HEK293 (cell line): ENCODE measurements around the gene LRRC10B.

ENCODE experiments used
- CTCF ChIA-PET: fragments of 350-600 bp; formaldehyde crosslinking; extraction: SDS; loops from one replicate; lab custom pipeline; 2021; ENCODE audit warnings: antibody characterized with exemption; lab: Yijun Ruan, JAX
- POLR2A ChIA-PET: fragments of 300-600 bp; formaldehyde crosslinking; extraction: SDS; loops from one replicate; lab custom pipeline; 2020; ENCODE audit warnings: antibody characterized with exemption, inconsistent platforms; lab: Yijun Ruan, JAX
- H3K27ac ChIP-seq: fragments of 200-500 bp; sonication (Bioruptor generic); 2 replicates; pipeline ENCODE4 v1.5.1; 2014; ENCODE audit warnings: low read depth, low read length, control low read depth, inconsistent platforms; ENCODE audit errors: extremely low read depth
- H3K36me3 ChIP-seq, 2 experiments: fragments of 200-500 bp in 1 of 2; sonication (Bioruptor generic) in 1 of 2; 1 replicate in 1 of 2; 2 replicates in 1 of 2; pipeline ENCODE4 v1.5.1; 2014 to 2017; ENCODE audit warnings: inconsistent platforms in 2 of 2, low read length in 2 of 2; ENCODE audit not compliant: control insufficient read depth in 2 of 2, insufficient read depth in 1 of 2
- H3K4me1 ChIP-seq: fragments of 200-500 bp; sonication (Bioruptor generic); 2 replicates; pipeline ENCODE4 v1.5.1; 2014; ENCODE audit warnings: mild to moderate bottlenecking, low read length, inconsistent platforms; ENCODE audit not compliant: control insufficient read depth, insufficient read depth
- H3K4me3 ChIP-seq: 2 replicates; pipeline ENCODE4 v1.5.1; 2011; ENCODE audit warnings: low read depth, mild to moderate bottlenecking, control low read depth, low read length, moderate library complexity
- H3K9me3 ChIP-seq: fragments of 200-500 bp; sonication (Bioruptor generic); 2 replicates; pipeline ENCODE4 v1.5.1; 2014; ENCODE audit warnings: low read depth, low read length, inconsistent platforms; ENCODE audit not compliant: control insufficient read depth, insufficient read depth
- EGR2 ChIP-seq: fragments of 450-650 bp; formaldehyde crosslinking; IDR thresholded peaks from 2 replicates; pipeline ENCODE4 v1.5.1; 2016; ENCODE audit warnings: low read depth, missing biosample characterization, missing genetic modification characterization
- SP2 ChIP-seq: fragments of 450-650 bp; formaldehyde crosslinking; IDR thresholded peaks from 2 replicates; pipeline ENCODE4 v1.5.1; 2016; ENCODE audit warnings: missing biosample characterization, missing genetic modification characterization
- SP7 ChIP-seq: fragments of 450-650 bp; formaldehyde crosslinking; IDR thresholded peaks from 2 replicates; pipeline ENCODE4 v1.5.1; 2016; ENCODE audit warnings: missing biosample characterization, missing genetic modification characterization
- ZBTB8A ChIP-seq: fragments of 450-650 bp; formaldehyde crosslinking; IDR thresholded peaks from 2 replicates; pipeline ENCODE4 v1.5.1; 2016; ENCODE audit warnings: missing biosample characterization, missing genetic modification characterization
- ZEB2 ChIP-seq: fragments of 450-650 bp; formaldehyde crosslinking; IDR thresholded peaks from 2 replicates; pipeline ENCODE4 v1.5.1; 2016; ENCODE audit warnings: missing biosample characterization, missing genetic modification characterization
- ZNF133 ChIP-seq: fragments of 450-650 bp; formaldehyde crosslinking; IDR thresholded peaks from 2 replicates; pipeline ENCODE4 v1.5.1; 2016; ENCODE audit warnings: missing biosample characterization, missing genetic modification characterization
- ZNF157 ChIP-seq: fragments of 450-650 bp; formaldehyde crosslinking; IDR thresholded peaks from 2 replicates; pipeline ENCODE4 v1.5.1; 2016; ENCODE audit warnings: missing biosample characterization, missing genetic modification characterization
- ZNF2 ChIP-seq: fragments of 450-650 bp; formaldehyde crosslinking; IDR thresholded peaks from 2 replicates; pipeline ENCODE4 v1.5.1; 2016; ENCODE audit warnings: missing biosample characterization, missing genetic modification characterization
- ZNF24 ChIP-seq: fragments of 450-650 bp; formaldehyde crosslinking; IDR thresholded peaks from 2 replicates; pipeline ENCODE4 v1.5.1; 2016; ENCODE audit warnings: missing biosample characterization, missing genetic modification characterization
- ZNF391 ChIP-seq: fragments of 450-650 bp; formaldehyde crosslinking; IDR thresholded peaks from 2 replicates; pipeline ENCODE4 v1.5.1; 2016; ENCODE audit warnings: low read depth, missing biosample characterization, missing genetic modification characterization, borderline replicate concordance
- ZNF48 ChIP-seq: fragments of 450-650 bp; formaldehyde crosslinking; IDR thresholded peaks from 2 replicates; pipeline ENCODE4 v1.5.1; 2016; ENCODE audit warnings: missing biosample characterization, missing genetic modification characterization
- ZNF510 ChIP-seq: fragments of 450-650 bp; formaldehyde crosslinking; IDR thresholded peaks from 2 replicates; pipeline ENCODE4 v1.5.1; 2018; ENCODE audit warnings: mild to moderate bottlenecking, missing genetic modification characterization, missing biosample characterization; ENCODE audit not compliant: insufficient replicate concordance
- ZNF521 ChIP-seq: fragments of 450-650 bp; formaldehyde crosslinking; IDR thresholded peaks from 2 replicates; pipeline ENCODE4 v1.5.1; 2017; ENCODE audit warnings: missing biosample characterization, mild to moderate bottlenecking, missing genetic modification characterization
- ZNF530 ChIP-seq: fragments of 450-650 bp; formaldehyde crosslinking; IDR thresholded peaks from 2 replicates; pipeline ENCODE4 v1.5.1; 2016; ENCODE audit warnings: low read depth, missing biosample characterization, missing genetic modification characterization
- ZNF558 ChIP-seq: fragments of 450-650 bp; formaldehyde crosslinking; IDR thresholded peaks from 2 replicates; pipeline ENCODE4 v1.5.1; 2016; ENCODE audit warnings: missing biosample characterization, missing genetic modification characterization
- ZNF600 ChIP-seq: fragments of 450-650 bp; formaldehyde crosslinking; IDR thresholded peaks from 2 replicates; pipeline ENCODE4 v1.5.1; 2016; ENCODE audit warnings: missing biosample characterization, missing genetic modification characterization
- ZNF707 ChIP-seq: fragments of 450-650 bp; formaldehyde crosslinking; IDR thresholded peaks from 2 replicates; pipeline ENCODE4 v1.5.1; 2016; ENCODE audit warnings: missing biosample characterization, missing genetic modification characterization
- ZNF76 ChIP-seq: fragments of 450-650 bp; formaldehyde crosslinking; IDR thresholded peaks from 2 replicates; pipeline ENCODE4; 2016; ENCODE audit warnings: low read depth, missing biosample characterization, missing genetic modification characterization, borderline replicate concordance
- ZNF777 ChIP-seq: fragments of 450-650 bp; formaldehyde crosslinking; IDR thresholded peaks from 2 replicates; pipeline ENCODE4 v1.5.1; 2017; ENCODE audit warnings: missing biosample characterization, missing genetic modification characterization, borderline replicate concordance
- ZSCAN30 ChIP-seq: fragments of 450-650 bp; IDR thresholded peaks from 2 replicates; pipeline ENCODE4 v1.5.1; 2018; ENCODE audit warnings: missing biosample characterization, mild to moderate bottlenecking, missing genetic modification characterization, moderate library complexity
- ZXDB ChIP-seq: fragments of 450-650 bp; formaldehyde crosslinking; IDR thresholded peaks from 2 replicates; pipeline ENCODE4 v1.5.1; 2016; ENCODE audit warnings: missing biosample characterization, missing genetic modification characterization
- TF ChIP-seq, protein P1 (sequence below): fragments of 450-650 bp; formaldehyde crosslinking; IDR thresholded peaks from 2 replicates; pipeline ENCODE4 v1.5.1; 2016; ENCODE audit warnings: missing biosample characterization, missing genetic modification characterization, low read depth
- TF ChIP-seq, protein P2 (sequence below): sonication (generic); formaldehyde crosslinking; IDR thresholded peaks from 2 replicates; pipeline ENCODE4 v1.8.1; 2022; ENCODE audit warnings: mild to moderate bottlenecking, moderate library complexity, missing genetic modification reagents
- TF ChIP-seq, protein P3 (sequence below): fragments of 450-650 bp; formaldehyde crosslinking; IDR thresholded peaks from 2 replicates; pipeline ENCODE4 v1.5.1; 2016; ENCODE audit warnings: missing biosample characterization, missing genetic modification characterization
- TF ChIP-seq, protein P4 (sequence below): fragments of 450-650 bp; formaldehyde crosslinking; IDR thresholded peaks from 2 replicates; pipeline ENCODE4 v1.5.1; 2016; ENCODE audit warnings: missing biosample characterization, missing genetic modification characterization

The LRRC10B gene

DNA sequence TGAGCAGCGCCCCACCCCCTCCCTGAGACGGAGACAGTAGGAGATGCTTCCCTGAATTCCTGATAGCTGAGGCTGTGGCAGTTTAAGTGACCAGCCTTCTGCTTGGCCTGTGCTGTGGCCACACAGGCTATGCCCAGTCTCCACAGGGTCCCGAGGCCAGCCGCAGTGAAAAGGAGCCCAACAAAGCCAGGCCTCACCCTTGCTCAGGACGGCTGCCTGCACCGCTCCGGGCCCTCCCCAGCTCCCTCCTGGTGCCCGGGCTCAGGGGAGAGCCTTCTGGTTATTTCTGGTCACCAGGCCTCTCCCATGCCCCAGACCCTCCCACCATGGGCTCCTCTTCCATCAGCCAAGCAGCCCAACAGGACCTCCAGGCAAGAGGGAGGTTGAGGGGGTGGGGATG is 28.8 kb downstream of the LRRC10B start (continued):
- TF ChIP-seq, protein P1, sequence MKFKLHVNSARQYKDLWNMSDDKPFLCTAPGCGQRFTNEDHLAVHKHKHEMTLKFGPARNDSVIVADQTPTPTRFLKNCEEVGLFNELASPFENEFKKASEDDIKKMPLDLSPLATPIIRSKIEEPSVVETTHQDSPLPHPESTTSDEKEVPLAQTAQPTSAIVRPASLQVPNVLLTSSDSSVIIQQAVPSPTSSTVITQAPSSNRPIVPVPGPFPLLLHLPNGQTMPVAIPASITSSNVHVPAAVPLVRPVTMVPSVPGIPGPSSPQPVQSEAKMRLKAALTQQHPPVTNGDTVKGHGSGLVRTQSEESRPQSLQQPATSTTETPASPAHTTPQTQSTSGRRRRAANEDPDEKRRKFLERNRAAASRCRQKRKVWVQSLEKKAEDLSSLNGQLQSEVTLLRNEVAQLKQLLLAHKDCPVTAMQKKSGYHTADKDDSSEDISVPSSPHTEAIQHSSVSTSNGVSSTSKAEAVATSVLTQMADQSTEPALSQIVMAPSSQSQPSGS (tag by site-specific recombination), result no peak
- TF ChIP-seq ZSCAN30 (tag by site-specific recombination) (no peak), ZNF600 (no peak), ZNF157 (tag by site-specific recombination) (no peak), ZNF510 (tag by site-specific recombination) (no peak), ZEB2 (tag by site-specific recombination) (no peak), SP7 (tag by site-specific recombination) (no peak), ZNF521 (tag by site-specific recombination) (no peak)

DNA sequence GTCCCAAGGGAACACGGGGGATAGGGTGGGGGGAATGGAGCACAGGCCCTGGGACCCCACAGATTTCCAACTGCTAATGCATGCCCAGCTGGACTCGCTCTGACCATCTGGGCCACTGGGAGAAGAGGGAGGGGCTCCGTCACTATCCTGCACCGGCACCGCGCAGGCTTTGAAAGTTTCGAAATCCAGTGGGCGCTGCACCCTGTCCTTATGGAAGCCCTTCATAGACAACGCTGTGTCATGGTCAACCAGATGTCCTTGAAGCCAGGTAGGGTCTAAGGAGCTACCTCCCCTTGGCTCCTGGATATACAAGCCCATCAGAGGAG is 30.1 kb downstream of the LRRC10B start:
- POLR2A ChIA-PET, result no interaction called here
- CTCF ChIA-PET, result interaction anchor here (0.6 kb wide), 1 partner anchor 211 kb away, joined by 3 read pairs; no protein-coding TSS in a partner anchor

More for the DNA sequence above, 30.1 kb downstream of the LRRC10B start:
- Histone ChIP-seq H3K4me3 (no peak overlapping the region), H3K36me3 (no peaks in the 10 kb centered on the region), H3K9me3 (no peaks in the 10 kb centered on the region), H3K27ac (no peak overlapping the region), H3K4me1 (no peaks in the 10 kb centered on the region)
- TF ChIP-seq ZNF707 (no peak), ZXDB (tag by site-specific recombination) (no peak), EGR2 (no peak), ZNF2 (tag by site-specific recombination) (no peak), ZBTB8A (tag by site-specific recombination) (no peak), SP2 (no peak), ZNF558 (tag by site-specific recombination) (no peak), ZNF391 (tag by site-specific recombination) (no peak), ZNF24 (tag by site-specific recombination) (no peak), ZNF76 (tag by site-specific recombination) (no peak), ZNF133 (tag by site-specific recombination) (no peak), ZNF48 (tag by site-specific recombination) (no peak), ZNF777 (tag by site-specific recombination) (no peak), ZNF530 (no peak)
- TF ChIP-seq, protein P2, sequence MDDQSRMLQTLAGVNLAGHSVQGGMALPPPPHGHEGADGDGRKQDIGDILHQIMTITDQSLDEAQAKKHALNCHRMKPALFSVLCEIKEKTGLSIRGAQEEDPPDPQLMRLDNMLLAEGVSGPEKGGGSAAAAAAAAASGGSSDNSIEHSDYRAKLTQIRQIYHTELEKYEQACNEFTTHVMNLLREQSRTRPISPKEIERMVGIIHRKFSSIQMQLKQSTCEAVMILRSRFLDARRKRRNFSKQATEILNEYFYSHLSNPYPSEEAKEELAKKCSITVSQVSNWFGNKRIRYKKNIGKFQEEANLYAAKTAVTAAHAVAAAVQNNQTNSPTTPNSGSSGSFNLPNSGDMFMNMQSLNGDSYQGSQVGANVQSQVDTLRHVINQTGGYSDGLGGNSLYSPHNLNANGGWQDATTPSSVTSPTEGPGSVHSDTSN (CRISPR knock-in tag), result no peak
- TF ChIP-seq, protein P3, sequence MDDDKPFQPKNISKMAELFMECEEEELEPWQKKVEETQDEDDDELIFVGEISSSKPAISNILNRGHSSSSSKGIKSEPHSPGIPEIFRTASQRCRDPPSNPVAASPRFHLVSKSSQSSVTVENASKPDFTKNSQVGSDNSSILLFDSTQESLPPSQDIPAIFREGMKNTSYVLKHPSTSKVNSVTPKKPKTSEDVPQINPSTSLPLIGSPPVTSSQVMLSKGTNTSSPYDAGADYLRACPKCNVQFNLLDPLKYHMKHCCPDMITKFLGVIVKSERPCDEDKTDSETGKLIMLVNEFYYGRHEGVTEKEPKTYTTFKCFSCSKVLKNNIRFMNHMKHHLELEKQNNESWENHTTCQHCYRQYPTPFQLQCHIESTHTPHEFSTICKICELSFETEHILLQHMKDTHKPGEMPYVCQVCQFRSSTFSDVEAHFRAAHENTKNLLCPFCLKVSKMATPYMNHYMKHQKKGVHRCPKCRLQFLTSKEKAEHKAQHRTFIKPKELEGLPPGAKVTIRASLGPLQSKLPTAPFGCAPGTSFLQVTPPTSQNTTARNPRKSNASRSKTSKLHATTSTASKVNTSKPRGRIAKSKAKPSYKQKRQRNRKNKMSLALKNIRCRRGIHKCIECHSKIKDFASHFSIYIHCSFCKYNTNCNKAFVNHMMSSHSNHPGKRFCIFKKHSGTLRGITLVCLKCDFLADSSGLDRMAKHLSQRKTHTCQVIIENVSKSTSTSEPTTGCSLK (tag by site-specific recombination), result no peak
- TF ChIP-seq, protein P4, sequence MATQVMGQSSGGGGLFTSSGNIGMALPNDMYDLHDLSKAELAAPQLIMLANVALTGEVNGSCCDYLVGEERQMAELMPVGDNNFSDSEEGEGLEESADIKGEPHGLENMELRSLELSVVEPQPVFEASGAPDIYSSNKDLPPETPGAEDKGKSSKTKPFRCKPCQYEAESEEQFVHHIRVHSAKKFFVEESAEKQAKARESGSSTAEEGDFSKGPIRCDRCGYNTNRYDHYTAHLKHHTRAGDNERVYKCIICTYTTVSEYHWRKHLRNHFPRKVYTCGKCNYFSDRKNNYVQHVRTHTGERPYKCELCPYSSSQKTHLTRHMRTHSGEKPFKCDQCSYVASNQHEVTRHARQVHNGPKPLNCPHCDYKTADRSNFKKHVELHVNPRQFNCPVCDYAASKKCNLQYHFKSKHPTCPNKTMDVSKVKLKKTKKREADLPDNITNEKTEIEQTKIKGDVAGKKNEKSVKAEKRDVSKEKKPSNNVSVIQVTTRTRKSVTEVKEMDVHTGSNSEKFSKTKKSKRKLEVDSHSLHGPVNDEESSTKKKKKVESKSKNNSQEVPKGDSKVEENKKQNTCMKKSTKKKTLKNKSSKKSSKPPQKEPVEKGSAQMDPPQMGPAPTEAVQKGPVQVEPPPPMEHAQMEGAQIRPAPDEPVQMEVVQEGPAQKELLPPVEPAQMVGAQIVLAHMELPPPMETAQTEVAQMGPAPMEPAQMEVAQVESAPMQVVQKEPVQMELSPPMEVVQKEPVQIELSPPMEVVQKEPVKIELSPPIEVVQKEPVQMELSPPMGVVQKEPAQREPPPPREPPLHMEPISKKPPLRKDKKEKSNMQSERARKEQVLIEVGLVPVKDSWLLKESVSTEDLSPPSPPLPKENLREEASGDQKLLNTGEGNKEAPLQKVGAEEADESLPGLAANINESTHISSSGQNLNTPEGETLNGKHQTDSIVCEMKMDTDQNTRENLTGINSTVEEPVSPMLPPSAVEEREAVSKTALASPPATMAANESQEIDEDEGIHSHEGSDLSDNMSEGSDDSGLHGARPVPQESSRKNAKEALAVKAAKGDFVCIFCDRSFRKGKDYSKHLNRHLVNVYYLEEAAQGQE, result no peak
